Stimulated activated CD8-positive, alpha-beta memory T cell treated with anti-CD3 and anti-CD28 coated beads, Interleukin-4, amount 100 ng/mL, for 4 hours (primary cell): Measurements from ENCODE around the gene STAB1.
A peak's percentile ranks its signal among the peaks of the same experiment; 100 is the strongest.

Experiments
- DNase-seq, 2 donors: peaks; one replicate each; pipeline ENCODE4 v3.0.0-alpha.2; 2020; ENCODE audit warnings: low read depth in 2 of 2, low spot score in 1 of 2

STAB1 gene

DNA sequence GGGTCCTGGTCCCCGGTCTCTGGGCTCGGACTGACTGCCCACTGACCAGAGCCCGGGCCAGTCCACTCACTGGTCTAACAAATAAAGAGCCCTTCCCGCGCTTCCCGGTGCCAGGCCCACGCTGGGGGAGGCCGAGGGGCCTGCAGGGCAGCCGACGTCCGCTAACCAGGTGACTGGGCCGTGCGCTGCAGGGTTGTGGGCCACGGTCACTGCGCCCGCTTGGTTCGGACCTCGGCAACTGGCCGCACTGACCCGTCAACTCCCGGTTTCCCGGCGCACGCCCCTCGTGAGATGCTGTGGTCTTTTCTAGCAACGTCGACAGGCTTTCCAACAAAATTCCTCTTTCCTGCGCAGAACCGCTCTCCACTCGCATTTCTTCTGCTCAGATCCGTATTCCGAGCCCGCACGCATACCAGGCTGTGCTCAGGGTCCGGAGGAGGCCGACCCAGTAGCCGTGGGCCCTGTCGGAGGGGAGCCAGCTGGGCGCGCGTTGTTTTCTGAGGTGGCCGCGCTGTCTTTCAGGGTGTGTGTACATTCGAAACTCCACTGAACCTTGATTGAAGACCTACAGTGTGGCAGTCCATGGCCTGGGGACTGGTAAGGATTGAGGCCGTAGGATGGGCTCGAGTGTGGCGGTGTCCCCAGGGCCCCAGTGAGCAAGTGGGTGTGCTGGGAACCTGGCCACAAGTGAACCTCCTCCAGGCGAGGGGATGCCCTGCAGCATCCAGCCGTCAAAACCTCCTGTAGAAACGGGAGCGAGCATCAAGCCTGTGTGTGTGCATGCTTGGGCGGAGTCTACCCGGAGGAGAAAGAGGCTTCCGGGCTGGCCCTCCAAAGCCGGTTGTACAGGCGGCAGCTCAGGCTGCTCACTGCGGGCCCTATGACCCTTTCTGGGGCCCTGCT lies 39.4 kb downstream of the STAB1 start:
- no peak for DNase-seq

DNA sequence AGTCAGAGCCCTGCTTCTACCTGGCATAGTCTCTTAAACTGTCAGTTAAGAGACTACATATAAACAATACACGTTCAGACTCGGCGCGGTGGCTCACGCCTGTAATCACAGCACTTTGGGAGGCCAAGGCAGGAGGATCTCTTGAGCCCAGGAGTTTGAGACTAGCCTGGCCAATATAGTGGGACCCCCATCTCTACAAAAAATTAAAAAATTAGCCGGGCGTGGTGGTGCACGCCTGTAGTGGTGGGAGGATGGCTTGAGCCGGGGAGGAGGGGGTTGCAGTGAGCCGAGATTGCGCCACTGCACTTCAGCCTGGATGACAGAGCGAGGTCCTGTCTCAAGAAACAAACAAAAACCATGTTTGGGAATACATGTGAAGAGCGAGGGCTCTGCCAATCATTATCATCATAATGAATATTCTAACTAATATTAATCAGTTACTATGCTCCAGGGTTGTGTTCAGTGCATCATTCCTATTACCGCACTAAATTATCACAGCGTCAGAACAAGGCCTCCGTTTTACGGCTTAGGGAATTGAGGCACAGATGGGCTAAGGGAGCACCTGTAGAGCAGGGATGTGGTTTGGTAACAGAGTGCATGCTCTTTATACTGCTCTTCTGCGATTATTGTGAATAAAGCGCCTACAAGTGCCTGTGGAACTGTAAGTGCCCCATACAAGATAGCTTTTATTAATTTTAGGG lies 40.4 kb downstream of the STAB1 start:
- no peak for DNase-seq

DNA sequence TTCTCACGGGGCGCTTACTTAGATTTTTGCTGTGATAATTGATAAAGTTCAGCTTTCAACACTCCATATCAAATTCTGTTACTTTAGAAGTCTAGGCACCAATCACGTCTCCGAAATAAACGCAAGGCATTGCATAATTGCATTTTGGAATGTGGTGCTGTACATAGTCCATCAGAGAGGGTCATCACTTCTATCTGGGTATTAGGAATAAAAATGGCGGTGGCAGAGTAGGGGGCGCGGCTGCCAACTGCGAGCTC lies 40.9 kb downstream of the STAB1 start:
- no peak for DNase-seq

DNA sequence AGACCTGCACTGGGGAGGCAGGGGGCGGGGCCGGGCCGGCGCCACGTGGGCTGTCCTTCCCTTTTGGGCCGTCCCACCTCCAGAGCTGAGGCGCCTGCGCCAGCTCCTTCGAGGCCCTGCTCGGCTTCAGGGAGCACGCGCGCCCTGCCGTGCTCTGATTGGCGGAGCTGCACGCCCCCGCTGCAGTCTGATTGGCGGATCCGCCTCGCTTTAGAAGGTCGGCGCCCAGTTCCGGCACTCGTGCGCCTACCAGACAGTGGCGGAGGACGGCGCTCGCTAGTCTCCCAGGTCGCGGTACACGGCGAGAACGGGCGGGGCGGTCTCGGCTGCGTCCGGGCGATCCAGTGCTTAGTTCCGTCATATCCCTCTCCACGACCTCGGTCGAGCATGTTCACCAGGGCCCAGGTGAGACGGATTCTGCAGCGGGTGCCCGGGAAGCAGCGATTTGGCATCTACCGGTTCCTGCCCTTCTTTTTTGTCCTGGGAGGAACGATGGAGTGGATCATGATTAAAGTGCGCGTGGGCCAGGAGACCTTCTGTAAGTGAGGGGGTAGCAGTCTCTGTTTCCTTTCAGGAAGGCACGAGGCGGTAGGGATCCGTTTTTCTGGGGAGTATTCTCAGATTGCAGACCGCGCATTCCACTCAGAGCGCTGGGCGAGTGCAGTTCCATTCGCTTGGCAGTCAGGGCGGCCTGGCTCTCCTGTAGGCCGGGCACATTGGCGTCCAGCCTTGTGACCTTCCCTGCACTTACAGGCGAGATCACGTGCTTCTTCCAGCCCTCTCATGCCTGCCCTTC lies 41.4 kb downstream of the STAB1 start, which contains the start of gene UQCC5:
UQCC5 (plus strand) TSS at position 237 of the 796 bp plus-strand sequence; CDS start at position 388, 151 bp downstream.
- DNase-seq: peak; percentile 85 to 95

DNA sequence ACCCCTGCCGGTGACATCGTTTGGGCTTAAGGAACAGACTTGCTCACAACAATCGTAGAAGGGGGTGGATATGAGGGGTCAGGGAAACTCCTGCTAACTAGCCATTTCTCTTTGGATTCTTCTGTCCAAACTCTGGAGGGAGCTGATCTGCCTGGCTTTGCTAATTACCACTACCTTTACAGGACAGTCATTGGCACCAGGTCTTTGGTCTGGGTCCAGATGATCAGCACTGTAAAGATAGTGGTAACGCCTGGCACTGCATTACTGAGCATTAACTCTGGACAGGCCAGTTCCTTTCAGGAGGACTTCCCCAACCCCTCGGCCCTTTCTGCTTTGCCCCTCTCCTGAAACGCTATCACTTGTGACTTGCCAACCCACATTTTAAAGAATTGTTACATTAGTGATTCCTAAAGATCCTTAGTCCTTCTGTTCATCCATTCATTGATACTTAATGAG lies 42.1 kb downstream of the STAB1 start:
- no peak for DNase-seq

DNA sequence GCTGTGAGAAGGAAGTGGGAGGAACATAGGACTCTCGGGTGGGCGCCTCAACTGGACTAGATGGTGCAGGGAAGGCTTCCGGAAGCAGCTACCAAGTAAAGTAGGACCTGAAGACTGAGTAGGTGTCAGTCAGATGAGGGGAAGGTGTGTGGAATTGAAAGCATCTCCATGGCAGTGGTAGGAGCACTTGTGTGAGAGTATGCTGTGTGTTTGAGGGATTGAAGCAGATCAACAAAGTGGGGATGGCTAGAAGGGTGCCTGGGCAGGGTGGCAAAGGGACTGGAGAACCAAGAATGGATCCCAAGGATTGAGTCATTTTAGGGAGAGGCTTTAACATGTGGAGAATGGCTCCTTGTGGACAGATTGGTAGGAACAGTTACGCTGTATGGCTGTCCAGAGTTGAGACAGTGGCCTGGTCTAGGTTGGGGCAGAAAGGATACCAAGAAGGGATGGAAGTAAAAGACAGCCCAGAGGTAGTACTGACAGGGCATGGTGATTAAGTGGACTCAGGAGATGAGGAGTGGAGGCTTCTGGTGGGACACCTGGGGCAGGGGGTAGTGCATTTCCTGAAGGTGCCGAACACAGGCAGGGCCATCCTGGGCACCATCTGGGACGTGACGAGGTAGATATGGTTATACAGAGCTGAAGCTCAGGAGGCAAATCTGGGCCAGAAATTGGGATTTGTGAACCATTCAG lies 42.7 kb downstream of the STAB1 start:
- DNase-seq: no peak

DNA sequence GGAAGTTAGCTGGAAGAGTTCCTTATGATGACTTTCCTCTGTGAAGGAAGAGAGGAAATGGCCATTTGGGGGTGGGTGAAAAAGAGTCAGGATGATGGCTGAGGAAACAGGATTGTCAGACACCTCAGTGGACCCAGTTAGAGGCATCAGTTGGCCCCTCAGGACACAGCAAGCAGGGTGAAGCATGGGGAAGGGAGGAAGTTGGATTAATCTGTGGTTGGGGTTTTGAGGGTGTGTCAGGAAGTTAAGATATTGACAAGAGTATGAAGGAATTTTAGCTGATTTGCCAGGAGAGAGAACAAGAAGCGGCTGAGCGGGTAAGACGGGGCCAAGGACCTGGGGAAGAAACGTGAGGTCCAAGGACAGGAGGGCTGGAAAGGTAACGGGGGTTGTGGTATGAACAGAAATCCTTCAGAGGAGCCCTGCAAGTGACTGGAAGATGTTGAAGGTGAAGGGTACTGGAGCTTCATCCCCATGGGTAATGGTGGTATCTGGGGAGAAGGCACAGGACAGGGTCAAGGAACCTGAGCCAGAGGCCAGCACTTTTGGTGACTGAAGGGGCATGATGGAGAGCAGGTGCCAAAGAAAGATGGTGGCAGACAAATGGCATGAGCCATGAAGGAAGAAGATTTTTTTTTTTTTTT lies 44.0 kb downstream of the STAB1 start:
- no peak for DNase-seq

DNA sequence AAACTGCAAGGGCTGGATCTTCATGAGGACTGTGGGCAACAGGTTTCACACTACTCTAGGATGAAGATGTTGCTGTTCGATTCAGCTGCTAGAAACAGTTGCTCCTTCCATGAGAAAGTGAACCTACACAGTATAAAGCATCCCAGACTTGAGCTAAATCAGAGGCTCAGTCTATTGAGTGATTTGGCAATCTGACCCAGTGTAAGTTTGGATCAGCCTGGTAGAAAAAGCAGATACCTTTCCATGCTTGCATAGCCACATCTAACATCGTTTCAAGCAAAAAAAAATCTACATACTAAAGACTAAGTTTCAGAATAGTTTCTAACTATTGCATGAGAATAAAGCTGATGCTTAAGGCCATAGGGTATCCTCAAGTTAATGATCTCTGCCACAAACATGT lies 45.9 kb downstream of the STAB1 start:
- no peak for DNase-seq

DNA sequence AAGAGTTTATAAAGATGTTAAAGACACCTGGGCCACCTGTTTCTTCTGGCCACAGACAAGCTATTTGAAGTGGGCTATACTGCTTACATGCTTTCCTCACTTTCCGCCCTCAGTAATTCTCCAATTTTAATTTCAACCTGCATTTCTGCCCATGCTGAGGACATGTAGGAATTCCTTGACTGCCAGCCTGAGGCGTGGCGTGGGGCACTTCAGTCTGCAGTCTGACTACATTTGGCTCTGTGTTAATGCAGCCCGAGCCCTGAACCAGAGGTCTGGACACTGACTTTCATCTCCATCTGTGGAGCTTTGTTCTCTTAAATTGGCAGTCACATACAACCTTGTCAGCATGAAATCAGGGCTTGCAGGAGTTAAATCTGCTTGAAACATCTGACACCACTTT lies 49.8 kb downstream of the STAB1 start:
- DNase-seq: no peak

DNA sequence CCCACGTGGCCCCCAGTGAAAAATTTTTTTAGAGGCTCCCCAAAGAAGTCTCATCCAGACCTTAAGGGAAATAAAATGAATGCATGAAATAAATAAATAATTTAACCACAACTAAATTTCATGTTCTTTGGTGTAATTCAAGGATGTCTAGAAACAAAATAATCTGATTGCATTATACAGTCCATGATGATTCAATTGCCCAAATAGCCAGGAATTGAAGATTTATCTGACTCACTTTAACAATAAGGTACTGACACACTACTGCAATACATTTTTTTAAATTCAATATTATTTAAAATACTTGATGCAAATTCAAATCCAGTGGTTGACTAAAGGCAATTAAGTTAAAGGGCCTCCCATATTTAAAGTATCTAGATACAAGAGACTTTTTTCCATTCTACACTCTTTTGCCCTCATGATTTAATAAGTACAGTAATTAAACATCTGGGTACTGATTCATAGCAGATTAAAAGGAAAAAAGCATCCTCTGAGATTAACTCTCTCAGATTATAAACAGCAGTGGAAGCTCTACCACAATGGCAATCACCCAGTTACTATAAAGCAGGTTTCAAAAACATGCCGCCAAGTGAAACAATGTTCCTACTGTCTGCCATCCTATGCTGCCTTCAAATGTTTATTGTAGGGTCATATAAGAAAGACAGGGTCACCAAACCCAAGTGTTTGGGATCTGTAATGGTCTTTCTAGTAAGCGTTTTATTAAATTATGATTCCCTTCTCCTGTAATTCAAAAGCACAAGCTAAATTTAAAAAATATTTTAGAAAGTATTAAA lies 51.2 kb downstream of the STAB1 start:
- DNase-seq: no peak

DNA sequence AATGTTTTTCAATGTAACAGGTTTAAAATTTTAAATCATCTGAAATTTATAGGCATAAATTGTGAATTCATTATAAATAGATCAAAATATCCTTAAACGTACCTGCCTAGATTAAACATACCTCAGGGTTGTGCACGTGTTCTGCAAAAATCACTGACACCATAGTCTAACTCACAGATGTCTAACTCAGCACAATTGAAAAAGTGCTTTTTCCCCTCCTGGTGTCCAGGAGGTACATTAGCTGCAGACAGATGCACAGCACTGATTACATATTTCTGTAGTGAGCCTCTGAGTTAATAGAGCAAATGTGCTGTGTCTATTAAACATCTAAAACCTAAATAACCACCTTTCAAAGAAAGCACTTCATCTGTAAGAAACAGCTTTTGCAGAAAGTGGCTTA lies 52.0 kb downstream of the STAB1 start:
- no peak for DNase-seq

DNA sequence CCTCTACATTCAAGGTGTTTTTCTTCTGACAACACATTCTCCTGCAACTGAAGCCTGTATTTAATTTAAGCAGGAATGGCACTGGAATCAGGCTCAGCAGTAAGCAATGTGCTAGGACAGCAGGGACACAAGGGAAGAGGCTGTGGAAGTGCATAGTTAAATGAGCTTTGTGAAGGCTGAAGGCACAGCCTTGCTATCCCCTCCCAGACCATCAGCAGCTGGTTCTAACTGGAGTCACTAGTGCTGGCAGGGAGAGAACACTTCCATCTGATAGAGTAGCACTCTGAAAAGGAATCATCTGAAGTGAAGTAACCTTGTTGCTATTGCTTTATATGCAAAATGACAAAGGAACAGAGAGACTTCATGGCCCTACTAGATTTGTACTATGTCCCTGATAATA lies 56.0 kb downstream of the STAB1 start:
- no peak for DNase-seq

DNA sequence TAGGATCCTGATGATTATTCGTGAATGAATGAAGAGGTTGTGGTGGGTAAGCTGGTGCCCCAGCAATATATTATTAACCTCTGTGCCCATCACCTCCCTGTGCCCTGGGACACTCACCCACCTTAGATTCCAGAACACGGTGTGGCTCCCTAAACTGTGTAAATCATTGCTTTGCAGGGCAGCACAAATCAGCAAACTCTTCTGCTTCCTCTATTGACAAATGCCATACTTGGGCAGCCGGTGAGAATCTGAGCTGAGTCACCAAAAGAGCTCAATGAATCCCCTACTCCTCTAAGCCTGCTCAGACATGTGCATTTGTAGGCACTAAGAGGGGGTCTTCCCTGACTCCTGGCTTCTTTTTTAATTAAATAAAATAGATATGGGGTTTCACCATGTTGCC lies 57.0 kb downstream of the STAB1 start:
- DNase-seq: no peak

DNA sequence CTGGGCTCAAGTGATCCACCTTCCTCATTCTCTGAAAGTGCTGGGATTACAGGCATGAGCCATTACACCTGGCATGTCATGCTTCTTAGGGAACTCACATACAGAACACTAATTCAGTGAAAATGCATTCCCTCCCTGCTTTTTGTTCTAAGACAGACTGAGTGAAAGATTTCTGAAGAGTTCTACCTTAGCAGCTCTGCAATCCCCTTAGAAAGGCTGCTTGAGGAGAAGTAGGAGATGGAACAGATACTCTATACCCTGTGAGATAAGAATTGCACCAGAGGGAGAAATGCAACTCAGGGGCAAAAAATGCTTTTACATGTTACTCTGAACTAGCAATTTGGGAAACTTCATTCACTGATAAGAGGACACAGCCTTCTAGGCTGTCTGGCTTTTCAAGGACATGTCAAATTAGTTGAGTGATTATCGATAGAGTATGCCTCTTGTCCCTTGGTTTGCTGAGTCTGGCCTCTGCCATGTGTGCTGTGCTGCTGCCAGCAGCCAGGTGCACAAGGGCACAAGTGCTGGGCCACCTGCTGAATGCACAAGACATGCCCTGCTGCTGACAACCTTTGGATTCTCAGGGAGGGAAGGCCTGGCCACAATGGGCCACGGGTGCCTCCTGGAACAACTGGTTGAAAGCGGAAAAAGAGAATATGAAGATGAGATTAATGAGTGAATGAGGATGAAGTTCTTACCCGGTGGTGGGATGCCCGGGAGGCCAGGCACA lies 59.1 kb downstream of the STAB1 start:
- DNase-seq: no peak

DNA sequence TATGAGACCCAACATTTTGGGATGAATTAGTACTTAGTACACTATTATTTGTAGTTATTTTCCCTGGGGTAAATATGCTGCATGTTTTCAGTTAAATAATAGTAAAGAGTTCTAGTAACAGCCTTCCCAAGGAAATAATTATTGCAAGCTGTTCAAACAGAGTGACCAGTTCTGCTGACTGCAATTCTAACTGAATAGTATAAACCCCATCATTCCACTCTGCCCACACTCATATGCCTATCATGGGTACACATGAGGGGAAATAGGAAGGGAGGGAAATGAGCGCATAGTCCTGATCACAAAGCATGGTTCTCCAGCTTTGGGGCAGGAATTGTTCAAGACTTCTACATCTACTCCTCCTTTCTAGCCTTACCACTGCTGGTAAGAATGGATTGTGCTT lies 59.9 kb downstream of the STAB1 start:
- no peak for DNase-seq

DNA sequence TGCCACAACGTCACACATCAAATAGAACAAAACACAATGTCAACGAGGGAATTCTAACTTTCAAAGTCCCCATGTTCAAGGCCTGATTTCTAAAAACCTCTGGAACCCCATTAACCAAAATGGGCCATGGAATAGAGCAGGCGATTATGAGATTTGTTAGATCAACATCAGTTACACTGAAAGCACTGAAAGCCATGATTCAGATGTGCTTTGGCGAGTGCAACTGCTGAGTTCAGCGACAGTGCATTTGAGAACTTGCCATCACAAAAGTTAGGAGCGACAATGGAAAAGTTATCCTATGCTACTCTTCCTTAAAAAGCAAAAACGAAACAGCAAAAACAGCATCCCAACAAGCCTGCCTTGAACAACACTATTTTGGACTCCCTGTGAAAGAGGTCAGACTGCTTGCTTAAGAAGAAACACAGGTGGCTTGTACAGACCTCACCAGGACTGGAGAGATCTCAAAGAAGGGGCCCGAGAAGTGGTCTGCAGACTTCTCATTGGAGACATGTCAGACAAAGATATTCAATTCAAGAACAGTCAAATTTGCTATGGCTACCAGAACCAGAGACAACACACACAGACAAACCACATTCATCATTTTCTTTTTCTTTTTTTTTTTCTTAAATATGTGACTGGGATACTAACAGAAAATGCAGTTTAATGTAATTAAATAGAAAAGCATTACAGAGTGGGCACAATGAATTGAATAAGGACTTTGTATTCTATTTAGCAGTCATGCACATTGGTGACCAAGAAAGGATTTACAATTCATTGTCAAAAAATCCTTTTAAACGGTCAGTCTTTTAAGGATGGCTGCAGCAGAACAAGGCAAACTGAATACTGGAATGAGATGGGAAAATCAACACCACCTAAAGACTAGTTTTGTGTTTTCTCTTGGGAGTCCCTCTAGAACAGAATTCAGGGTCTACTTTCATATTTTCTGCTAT lies 62.1 kb downstream of the STAB1 start:
- DNase-seq: no peak

DNA sequence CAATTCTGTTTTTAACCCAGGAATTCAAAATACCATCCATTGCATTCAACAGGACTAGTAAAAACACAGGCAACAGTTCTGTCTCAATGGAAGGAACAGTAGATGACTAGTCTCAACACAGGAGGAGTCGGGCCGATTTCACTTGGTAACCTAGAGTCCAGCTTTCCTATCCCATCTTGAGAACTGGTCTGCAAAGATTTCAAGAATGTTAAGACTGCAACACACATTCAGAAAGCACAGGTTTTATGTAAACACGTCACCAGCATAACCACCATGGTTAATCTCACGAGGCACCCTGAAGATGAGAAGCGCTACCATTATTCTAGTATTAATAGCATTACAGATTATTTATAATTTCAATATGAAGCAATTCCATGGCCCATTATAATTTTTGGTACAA lies 63.3 kb downstream of the STAB1 start:
- no peak for DNase-seq
